SK-N-MC (cell line): ENCODE results near the gene SLC38A1.

Experiments
- EZH2 ChIP-seq: fragments of 200-600 bp; sonication (generic); IDR thresholded peaks from one replicate; pipeline ENCODE4 v1.6.1; 2017; ENCODE audit warnings: antibody characterized with exemption
- FOXP2 ChIP-seq: optimal IDR thresholded peaks from 2 replicates; pipeline ENCODE3; 2011; ENCODE audit warnings: mild to moderate bottlenecking, moderate library complexity; ENCODE audit not compliant: insufficient read depth; ENCODE audit errors: extremely low read length, control extremely low read depth
- POLR2AphosphoS5 ChIP-seq: IDR thresholded peaks from 2 replicates; pipeline ENCODE4 v1.6.1; 2012; ENCODE audit warnings: mild to moderate bottlenecking, low read depth, low read length, borderline replicate concordance

DNA sequence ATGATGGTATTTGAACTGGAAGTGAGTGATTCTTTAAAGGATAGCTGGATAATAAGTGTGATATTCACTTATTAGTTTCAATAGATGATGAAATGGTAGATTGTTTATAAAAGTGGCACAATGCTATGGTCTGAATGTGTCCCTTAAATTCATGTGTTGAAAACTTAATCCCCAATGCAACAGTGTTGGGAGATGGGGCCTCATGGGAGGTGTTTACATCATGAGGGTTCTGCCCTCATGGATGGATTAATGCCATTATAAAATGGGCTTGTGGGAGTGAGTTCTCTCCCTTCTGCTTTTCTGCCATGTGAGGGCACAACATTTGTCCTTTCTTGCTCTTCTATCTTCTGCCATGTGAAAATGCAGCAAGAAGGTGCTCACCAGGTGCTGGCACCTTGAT, 134.0 kb downstream of the SLC38A1 start:
- no peak for TF ChIP-seq EZH2
- no peak for TF ChIP-seq POLR2AphosphoS5
- TF ChIP-seq FOXP2 = no peak
